GM19438 (cell line): ENCODE measurements around the gene TMEM212.
"Not testable (repeated sequence)": the region's sequence is repeated elsewhere in the genome, so short reads cannot be mapped to it uniquely, and the experiment has no call there.

Experiments used
- ATAC-seq: cut with Tn5 transposase; IDR thresholded peaks from one replicate; pipeline ENCODE4 v1.9.1; 2021; ENCODE audit warnings: low read depth; ENCODE audit not compliant: unreplicated experiment

Gene TMEM212

DNA sequence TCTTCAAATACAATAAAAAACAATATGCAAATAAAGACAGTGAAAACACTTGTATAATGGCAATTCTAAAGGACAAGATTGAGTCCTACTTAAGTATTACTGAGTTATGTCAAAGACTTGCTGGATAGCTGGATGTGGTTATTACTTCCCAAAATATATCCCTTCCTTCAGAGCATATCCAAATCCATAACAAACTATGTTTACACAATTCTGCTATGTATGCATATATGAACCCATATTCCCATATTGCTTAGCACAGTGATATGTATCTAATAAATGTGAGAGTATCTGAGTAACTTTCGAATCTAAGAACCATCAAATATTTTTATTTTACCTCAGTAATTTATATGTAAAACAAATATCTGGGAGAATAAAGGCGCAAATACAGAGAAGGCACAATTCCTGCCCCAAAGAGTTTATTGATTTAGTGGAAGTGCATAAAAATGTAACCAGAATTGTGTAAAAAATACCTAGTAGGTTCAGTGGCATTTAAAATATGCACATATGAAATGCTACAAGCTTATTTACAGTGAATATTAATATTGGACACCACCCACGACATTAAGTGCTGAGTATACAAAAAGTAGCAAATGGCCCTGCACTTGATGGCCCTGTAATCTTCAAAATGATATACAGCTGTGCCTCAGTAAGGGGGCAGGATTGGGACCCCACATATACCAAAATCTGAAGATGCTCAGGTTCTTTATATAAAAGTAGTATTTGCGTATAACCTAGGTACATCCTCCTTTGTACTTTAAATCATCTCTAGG, 37.1 kb downstream of the TMEM212 start:
- no peak for ATAC-seq

DNA sequence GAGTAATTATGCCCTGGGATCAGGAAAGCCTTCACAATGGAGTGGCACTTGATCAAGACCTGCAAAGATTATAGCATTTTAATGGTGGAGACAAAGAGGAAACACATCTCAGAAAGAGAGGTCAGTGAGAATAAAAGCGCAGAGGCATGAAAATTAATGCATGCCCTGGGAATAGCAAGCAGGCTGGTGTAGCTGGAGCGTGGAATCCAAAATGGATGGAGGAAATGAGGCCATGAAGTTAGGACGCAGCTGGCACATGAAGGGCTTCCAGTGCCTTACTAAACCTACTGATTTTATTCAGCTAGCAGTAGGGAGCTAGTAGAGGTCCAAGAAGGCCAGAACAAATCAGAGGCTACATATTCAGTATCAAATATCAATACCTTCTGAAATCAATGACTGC, 38.1 kb downstream of the TMEM212 start:
- ATAC-seq: no peak

DNA sequence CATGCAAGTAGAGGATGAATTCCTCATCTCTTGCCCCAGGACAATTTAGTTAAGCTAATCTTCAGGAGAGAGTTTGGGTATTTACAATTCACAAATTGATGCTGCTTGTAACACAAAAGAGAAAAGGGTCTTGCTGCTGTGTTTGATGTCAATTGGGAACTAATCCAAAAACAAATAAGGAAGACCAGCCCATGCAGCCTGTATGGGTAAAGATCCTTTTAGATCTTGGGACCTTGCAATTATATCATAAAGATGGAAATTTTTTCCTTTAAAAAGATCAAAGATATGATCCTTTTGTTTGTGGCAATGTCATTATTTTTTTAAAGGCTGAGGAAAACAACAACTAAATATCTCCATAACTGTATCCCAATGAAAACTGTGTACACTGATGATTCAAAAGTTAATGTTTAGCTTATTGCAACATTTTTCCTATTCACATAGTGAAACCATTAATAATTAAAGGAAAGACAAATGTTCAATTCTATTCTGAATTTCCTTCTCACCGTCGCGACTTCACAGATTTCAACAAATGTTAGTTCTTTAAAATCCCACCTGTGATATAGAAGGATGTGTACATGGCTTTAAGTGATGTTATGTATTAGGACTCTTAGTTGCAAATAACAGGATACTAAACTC, 40.2 kb downstream of the TMEM212 start:
- no peak for ATAC-seq

DNA sequence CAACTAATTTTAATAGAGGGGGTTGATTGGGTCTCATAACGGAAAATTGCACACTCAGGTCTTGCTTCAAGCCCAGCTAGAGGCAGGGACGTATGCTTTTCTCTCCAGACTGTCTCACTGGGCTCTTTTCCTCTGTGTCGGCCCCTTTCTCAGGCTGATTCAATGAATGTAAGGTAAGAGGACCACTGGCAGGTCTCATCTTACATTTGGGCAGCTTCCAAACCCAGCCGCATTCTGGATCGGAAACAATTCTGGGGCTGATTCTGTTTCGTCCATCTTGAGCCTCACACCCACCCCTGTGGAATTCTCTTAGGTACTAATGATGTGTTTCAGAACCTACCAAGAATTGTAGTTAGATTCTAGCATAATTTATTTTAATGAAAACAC, 40.7 kb downstream of the TMEM212 start:
- no peak for ATAC-seq

DNA sequence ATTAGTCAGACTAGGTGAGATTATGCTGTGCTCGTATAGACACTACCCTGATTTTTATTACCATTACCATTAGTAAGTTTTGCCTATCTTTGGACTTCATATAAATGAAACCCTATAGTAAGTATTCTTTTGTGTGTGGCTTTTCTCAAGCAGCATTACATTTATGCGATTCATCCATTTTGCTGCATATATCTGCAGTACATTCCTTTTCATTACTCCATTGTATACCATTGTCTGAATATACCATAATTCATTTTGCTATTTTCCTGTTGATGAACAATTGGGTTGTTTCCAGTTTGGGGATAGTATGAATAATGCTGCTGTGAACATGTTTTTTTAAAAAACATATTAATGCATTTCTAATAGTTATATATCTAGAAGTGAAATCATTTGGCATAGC, 45.3 kb downstream of the TMEM212 start:
- no peak for ATAC-seq

DNA sequence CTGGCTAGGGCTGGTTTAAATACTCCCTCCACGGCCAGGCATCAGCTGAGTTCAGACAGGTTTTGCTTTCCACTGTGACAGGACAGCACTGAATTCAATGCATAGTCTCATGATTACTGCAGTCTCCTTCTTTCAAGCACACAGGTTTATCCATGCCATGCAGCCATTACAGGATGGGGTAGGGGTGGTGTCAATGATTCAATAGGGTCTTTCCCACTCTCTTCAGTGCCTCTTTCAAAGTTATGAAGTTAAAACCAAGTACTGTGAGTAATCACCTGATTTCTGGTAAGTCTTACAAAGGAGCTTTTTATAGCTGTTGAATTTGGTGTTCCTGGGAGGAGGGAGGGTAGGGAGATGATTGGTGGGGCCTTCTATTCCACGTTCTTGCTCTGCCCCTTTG, 47.2 kb downstream of the TMEM212 start:
- ATAC-seq: no peak

DNA sequence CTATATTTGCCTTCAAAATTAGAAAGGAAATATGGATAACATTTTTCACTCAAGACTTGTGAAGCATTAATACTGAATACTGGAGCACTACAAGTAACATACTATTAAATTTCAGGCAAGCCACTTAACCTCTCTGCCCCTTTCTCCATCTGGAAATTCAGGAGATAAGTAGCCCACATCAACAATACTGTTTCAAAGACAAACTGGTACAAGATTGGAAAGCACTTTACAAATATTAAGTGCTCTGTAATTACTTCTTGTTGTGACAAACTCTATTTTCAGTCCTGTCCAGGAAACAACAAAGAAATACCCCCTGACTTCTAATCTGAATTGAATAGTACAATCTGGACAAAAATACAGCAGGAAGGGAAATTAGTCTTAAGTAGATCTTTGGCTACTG, 49.3 kb downstream of the TMEM212 start:
- no peak for ATAC-seq

DNA sequence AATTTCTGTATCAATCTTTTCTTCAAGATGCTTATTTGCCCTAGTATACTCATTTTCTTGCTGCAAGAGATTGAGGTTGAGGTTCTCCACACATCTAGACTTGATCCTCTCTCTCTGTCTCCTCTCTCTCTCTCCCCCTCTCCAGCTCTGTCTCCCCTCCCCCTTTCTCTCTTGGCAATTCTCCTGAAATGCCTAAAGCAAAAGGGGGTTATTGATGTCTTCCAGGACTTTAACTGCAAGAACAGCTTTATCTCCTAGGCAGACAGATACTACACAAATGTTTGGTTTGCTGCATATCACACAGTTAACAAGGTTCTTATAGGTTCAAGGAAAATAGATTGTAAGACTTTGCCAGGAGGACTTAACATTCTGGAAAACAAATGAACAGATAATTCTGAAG, 52.1 kb downstream of the TMEM212 start:
- no peak for ATAC-seq

DNA sequence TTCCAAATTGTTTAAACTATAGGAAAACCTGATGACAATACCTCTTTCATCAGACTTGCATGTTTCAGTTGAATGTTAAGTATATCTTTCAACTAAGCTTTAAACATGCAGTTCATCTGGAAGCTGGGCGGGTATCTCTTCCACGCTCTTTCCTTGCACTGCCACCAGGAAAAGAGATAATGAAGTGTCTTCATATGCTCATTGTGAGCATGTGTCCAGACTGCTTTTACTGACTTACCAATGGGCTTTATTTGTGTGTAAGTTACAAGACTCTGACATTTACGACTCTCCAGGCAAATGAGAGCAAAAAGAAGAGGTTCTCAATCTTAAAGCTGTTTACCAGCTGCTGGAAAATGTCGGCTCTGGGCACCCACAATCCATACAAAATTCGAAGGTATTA, 52.8 kb downstream of the TMEM212 start:
- ATAC-seq: no peak

DNA sequence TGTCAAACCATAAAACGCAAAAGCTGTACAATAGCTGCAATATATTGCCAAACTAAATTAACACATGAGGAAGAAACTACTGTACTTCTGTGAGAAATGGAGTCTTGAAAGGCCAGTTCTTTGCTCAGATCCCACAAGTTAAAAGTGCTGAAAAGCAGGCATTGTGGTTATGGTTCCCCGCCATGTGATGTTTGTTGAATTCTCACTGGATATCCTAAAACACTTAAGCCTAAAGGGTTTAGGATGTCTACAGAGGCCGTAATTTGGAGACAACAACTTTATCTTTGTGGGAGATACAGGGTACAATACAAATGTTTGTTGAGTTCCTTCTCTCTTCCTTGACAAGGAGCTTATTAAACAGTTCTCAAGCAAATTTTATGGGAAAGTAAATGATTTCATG, 53.2 kb downstream of the TMEM212 start:
- ATAC-seq: no peak

DNA sequence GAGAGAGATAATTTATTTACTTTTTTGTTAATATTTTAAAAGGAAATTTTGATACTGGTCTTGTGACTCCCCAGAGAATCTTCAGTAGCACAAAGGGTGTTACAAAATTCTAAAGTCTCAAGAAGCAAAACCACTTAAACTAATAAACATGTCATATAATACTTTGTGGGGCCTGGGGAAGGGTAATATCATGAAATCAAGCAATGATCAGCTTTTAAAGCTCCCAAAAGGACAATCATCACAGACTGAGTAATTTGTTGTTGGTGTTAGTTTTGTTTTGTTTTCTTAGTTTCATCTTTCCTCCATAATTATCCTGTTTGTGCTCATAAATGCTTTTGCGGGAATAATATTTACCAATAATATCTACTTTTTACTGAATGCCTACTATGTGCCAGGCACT, 55.0 kb downstream of the TMEM212 start:
- ATAC-seq: no peak

DNA sequence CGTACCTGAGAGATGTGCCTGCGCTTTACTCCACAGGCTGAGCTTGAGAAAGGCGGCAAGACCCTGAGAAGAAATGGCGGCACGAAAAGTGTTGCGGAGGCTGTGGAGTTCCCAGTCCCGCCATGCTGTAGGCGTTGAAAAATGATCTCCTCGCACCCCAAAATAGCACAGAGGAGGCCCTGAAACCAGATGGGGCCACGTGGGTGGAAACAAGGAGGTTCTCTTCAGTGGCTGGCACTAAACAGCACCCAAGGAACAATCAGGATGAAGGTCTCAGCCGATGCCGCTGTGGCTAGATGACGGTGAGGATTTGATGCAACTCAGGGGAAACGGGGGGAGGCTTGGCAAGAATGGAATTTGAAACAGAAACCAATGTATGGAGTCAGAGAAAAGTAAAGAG, 57.3 kb downstream of the TMEM212 start:
- no peak for ATAC-seq

DNA sequence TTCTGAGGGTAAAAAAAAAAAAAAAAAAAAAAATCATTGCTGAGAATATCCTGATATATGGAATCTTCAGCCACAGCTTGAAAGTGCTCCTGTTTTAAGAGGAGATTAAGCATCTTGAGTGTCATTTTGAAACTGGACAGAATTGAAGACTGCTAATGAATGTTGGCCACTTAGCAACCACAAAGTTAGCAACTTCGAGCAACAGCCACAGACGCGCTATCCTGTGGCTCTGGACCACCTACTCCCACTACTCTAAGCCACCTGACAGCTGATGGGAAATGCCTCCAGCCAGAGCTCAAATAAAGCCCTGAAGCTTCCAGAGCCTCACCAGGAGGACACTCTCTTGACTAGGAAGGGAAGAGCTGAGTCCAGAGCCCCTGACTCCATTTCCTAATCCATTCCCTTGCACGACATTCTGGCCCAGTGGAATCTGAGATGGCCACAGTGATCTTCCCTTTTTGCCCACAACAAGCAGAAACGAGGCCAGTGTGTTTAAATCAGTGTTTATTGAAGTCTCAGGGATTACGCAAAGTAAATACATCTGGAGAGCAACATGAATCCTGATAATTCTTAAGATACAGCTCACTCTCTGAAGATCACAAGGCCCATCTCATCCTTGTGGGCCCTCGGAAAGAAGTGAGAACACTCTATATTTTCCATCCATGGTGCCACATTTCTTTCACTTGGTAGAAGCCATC, 58.6 kb downstream of the TMEM212 start:
- ATAC-seq: no peak

DNA sequence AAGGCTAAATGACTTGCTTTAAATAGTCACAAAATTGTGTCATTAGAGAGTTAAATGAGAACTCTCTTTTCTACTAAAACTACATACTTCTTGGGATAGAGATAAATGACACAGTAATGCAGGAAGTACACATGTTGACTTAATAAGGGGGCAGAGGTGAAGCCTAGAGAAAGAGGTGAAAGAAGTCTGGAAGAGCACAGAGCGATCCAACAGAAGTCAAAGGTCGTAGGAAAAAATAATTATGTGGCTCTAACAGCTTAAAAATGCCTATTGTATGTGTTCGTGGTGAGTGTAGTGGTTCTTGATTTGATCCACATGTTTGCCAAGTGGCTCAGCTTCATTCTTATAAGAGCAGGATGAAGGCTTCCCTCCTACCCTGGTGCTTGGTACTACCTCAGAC, 61.7 kb downstream of the TMEM212 start:
- no peak for ATAC-seq

DNA sequence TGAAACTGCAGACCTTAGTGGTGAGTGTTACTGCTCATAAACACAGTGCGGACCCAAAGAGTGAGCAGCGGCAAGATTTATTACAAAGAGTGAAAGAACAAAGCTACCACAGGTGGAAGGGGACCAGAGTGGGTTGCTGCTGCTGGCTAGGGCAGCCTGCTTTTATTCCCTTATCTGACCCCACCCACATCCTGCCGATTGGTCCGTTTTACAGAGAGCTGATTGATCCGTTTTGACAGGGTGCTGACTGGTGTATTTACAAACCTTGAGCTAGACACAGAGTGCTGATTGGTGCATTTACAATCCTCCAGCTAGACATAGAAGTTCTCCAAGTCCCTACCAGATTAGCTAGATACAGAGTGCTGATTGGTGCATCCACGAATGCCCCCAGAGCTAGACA, 63.4 kb downstream of the TMEM212 start:
- ATAC-seq: not testable (repeated sequence)

DNA sequence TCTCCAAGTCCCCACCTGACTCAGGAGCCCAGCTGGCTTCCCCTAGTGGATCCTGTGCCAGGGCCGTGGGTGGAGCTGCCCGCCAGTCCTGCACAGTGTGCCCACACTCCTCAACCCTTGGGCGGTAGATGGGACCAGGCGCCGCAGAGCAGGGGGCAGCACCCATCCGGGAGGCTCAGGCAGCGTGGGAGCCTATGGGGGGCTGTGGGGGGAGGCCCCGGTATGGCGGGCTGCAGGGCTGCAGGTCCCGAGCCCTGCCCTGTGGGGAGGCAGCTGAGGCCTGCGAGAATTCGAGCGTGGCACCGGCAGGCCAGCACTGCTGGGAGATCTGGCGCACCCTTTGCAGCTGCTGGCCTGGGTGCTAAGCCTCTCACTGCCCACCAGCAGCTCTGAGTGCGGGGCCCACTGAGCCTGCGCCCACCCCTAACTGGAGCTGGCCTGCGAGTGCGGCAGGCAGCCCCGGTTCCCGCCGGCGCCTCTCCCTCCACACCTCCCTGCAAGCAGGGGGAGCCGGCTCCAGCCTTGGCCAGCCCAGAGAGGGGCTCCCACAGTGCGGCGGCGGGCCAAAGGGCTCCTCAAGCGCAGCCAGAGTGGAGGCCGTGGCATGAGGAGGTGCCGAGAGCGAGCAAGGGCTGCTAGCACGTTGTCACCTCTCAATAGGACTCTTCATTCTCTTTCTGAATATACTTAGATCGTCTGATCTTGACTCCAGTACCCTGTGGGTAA, 64.0 kb downstream of the TMEM212 start:
- ATAC-seq: no peak

DNA sequence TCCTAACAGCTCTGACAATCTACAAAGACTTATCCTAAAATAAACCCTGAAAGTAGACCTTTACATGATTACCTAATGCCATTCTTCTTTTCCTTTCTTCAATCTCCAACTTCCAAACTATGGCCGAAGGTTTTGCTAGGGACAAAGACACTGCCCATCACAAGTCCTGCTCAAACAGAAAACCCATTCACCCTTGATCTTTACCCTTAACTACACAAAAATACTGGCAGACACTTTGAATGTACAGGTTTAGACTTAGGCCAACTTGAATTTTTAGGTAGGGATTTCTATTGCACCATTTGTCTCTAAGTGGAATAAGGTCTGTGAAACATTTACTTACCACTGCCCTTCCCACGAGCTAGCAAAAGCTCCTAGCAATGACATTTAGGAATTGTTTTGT, 64.6 kb downstream of the TMEM212 start:
- no peak for ATAC-seq

DNA sequence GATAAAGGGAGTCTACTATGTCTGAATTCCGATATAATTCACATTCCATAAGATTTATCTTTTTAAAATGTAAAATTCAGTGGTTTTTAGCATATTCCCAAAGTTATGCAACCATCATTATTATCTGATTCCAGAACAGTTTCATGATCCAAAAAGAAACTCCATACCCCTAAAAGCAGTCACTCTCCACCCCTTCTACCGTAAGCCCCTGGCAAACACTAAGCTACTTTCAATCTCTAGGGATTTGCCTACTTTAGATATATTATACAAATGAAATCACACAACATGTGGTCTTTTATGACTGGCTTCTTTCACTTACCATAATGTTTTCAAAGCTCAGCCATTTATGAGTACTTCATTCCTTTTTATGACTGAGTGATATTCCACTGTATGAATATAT, 65.6 kb downstream of the TMEM212 start:
- no peak for ATAC-seq
